Measurements from ENCODE around the gene CASTOR1. TPM values are rescaled to one million over a fixed set of nuclear protein-coding genes. Genes with fewer than 3 reads are reported as not detected.

CASTOR1 gene
- polyA plus RNA-seq, 1 of the 3 experiments (the other 2 are of a cell fraction) = 14.4 TPM

DNA sequence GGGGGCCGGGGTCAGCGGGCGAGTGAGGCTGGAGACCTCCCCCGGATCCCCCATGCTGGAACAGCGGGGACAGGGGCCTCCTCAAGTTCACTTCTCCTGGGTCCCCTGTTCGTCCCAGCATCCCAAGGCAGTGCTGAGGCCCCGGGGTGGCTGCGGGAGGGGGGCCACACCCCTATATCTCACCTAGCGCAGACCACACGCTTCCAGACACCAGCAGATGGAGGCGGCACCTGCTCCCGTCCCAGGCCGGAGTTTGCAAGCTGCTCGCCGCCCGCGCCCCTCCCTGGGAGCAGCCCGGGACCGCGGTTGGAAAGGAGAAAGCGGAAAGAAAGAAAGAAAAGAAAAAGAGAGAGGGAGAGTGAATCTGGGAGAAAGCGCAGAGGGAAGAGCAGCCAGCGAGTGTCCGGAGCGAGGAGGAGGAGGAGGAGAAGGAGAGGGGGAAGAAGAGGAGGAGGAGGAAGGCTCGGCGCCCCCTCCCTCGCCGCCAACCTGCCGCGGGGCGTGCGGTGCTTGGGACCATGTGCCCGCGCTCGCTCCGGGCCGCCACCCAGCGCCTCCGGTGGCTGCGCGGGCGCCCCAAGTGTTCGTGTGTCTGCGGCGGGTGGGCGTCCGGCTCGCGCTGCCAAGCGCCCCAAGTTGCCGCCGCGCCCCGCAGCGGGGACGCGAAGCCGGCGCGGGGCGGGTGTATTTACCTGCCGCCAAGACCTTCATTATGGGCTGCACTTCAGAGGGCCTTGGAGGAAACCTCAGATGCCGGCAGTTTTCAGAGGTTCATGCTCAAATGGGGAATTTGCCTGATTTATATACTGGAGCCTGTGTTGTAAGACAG lies 43.1 kb downstream of the CASTOR1 start, which contains the start of gene LIF (continued):
- TF ChIP-seq FOSL2 (IDR thresholded peaks at IDR 0.05; ENCODE audit: borderline replicate concordance, low read depth) (no peak), RAD21 (IDR thresholded peaks at IDR 0.05; ENCODE audit: low read length) (no peak), FOXM1 (IDR thresholded peaks at IDR 0.05; ENCODE audit: low read depth) (no peak), TEAD4 (IDR thresholded peaks at IDR 0.05; ENCODE audit: borderline replicate concordance, insufficient read depth) (no peak), POLR2AphosphoS5 (IDR thresholded peaks at IDR 0.05; ENCODE audit: low read depth, low read length) (peak; percentile 22; the same call in 1 of the 2 replicates), SMC3 (IDR thresholded peaks at IDR 0.05; ENCODE audit: low read depth, low read length) (no peak), NFIC (IDR thresholded peaks at IDR 0.05; ENCODE audit: borderline replicate concordance) (no peak), RFX5 (IDR thresholded peaks at IDR 0.05; ENCODE audit: low read length) (no peak)
- TF ChIP-seq, protein P1, sequence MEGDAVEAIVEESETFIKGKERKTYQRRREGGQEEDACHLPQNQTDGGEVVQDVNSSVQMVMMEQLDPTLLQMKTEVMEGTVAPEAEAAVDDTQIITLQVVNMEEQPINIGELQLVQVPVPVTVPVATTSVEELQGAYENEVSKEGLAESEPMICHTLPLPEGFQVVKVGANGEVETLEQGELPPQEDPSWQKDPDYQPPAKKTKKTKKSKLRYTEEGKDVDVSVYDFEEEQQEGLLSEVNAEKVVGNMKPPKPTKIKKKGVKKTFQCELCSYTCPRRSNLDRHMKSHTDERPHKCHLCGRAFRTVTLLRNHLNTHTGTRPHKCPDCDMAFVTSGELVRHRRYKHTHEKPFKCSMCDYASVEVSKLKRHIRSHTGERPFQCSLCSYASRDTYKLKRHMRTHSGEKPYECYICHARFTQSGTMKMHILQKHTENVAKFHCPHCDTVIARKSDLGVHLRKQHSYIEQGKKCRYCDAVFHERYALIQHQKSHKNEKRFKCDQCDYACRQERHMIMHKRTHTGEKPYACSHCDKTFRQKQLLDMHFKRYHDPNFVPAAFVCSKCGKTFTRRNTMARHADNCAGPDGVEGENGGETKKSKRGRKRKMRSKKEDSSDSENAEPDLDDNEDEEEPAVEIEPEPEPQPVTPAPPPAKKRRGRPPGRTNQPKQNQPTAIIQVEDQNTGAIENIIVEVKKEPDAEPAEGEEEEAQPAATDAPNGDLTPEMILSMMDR (IDR thresholded peaks at IDR 0.05) = peak; percentile 40
- TF ChIP-seq, protein P2, sequence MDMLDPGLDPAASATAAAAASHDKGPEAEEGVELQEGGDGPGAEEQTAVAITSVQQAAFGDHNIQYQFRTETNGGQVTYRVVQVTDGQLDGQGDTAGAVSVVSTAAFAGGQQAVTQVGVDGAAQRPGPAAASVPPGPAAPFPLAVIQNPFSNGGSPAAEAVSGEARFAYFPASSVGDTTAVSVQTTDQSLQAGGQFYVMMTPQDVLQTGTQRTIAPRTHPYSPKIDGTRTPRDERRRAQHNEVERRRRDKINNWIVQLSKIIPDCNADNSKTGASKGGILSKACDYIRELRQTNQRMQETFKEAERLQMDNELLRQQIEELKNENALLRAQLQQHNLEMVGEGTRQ (IDR thresholded peaks at IDR 0.05; ENCODE audit: borderline replicate concordance, low read depth, low read length) = no peak
- TF ChIP-seq, protein P3, sequence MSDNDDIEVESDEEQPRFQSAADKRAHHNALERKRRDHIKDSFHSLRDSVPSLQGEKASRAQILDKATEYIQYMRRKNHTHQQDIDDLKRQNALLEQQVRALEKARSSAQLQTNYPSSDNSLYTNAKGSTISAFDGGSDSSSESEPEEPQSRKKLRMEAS (IDR thresholded peaks at IDR 0.05; ENCODE audit: low read depth) = peak; percentile 32; the same call in 1 of the 2 replicates

DNA sequence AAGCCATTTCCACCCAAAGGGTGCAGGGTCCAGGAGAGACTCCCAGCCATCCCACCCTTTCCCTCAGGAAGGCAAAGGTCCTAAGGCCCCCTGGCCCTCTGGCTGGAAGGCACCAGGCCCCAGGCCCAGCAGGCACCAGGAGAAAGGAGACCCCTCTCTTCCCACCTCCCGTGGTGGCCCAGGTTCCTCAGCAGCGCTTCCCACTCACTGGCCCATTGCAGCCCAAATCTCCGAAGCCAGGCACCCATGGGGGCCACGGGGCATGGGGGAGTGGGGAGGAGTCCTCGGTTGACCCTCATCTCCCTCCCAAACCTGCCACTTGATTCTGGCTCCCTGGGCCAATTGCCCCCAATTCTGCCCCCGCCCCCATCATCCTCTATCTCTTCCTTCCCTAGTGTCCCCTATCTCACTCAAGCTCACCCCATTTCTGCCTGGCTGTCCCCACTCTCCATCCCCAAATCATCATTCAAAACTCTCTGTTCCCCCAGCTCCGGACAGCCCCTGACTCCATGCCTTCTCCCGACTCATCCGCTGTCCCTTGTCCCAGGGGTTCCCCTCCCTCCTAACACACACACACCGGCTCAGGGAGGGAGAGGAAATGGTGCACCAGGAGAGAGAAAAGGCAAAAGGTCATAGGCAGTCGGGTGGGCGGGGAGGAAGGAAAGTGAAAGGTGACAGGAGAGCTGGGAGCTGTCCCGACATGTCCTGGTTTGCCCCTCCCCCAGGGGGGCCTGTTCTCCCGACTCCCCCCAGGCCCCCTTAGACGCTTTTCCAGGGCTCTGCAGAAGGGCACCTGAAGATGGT lies 43.9 kb downstream of the CASTOR1 start:
- Histone ChIP-seq H3K9ac (peak overlapping the region; percentile 87), H3K79me2 (ENCODE audit: insufficient read depth) (peaks cover 15% of the 10 kb centered on the region; the same call in 1 of the 2 replicates), H2AFZ (ENCODE audit: low read depth) (peak overlapping the region; percentile 98; the same call in 1 of the 2 replicates), H3K4me2 (peak overlapping the region; percentile 96), H3K36me3 (replicated peaks in 1 of 2; ENCODE audit: control insufficient read depth in 1 of 2, insufficient read depth in 2 of 2, low read length in 1 of 2) (peaks cover 0 to 4% of the 10 kb centered on the region in 2 experiments), H3K4me1 (ENCODE audit: control insufficient read depth in 1 of 2, insufficient read depth in 2 of 2, low read depth in 1 of 2, low read length in 1 of 2) (peaks cover 7 to 15% of the 10 kb centered on the region in 2 experiments; a peak in 3 of 4 replicates), H3K27ac (ENCODE audit: low read depth in 2 of 2, low read length in 1 of 2) (no peak overlapping the region), H3K9me3 (no peaks in the 10 kb centered on the region), H3K27me3 (ENCODE audit: insufficient read depth) (no peaks in the 10 kb centered on the region), H3F3A (replicated peaks; ENCODE audit: insufficient read depth) (peaks cover 6% of the 10 kb centered on the region), H3K9me2 (no peaks in the 10 kb centered on the region), H3K4me3 (ENCODE audit: low read depth in 2 of 2, low read length in 1 of 2) (peak overlapping the region; percentile 58 to 74; a peak in 3 of 4 replicates), H4K20me1 (ENCODE audit: insufficient read depth) (no peaks in the 10 kb centered on the region)
- TF ChIP-seq, protein P4, sequence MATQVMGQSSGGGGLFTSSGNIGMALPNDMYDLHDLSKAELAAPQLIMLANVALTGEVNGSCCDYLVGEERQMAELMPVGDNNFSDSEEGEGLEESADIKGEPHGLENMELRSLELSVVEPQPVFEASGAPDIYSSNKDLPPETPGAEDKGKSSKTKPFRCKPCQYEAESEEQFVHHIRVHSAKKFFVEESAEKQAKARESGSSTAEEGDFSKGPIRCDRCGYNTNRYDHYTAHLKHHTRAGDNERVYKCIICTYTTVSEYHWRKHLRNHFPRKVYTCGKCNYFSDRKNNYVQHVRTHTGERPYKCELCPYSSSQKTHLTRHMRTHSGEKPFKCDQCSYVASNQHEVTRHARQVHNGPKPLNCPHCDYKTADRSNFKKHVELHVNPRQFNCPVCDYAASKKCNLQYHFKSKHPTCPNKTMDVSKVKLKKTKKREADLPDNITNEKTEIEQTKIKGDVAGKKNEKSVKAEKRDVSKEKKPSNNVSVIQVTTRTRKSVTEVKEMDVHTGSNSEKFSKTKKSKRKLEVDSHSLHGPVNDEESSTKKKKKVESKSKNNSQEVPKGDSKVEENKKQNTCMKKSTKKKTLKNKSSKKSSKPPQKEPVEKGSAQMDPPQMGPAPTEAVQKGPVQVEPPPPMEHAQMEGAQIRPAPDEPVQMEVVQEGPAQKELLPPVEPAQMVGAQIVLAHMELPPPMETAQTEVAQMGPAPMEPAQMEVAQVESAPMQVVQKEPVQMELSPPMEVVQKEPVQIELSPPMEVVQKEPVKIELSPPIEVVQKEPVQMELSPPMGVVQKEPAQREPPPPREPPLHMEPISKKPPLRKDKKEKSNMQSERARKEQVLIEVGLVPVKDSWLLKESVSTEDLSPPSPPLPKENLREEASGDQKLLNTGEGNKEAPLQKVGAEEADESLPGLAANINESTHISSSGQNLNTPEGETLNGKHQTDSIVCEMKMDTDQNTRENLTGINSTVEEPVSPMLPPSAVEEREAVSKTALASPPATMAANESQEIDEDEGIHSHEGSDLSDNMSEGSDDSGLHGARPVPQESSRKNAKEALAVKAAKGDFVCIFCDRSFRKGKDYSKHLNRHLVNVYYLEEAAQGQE (IDR thresholded peaks at IDR 0.05; ENCODE audit: low read depth, low read length) = peak; percentile 19; the same call in 1 of the 2 replicates
- TF ChIP-seq, protein P5, sequence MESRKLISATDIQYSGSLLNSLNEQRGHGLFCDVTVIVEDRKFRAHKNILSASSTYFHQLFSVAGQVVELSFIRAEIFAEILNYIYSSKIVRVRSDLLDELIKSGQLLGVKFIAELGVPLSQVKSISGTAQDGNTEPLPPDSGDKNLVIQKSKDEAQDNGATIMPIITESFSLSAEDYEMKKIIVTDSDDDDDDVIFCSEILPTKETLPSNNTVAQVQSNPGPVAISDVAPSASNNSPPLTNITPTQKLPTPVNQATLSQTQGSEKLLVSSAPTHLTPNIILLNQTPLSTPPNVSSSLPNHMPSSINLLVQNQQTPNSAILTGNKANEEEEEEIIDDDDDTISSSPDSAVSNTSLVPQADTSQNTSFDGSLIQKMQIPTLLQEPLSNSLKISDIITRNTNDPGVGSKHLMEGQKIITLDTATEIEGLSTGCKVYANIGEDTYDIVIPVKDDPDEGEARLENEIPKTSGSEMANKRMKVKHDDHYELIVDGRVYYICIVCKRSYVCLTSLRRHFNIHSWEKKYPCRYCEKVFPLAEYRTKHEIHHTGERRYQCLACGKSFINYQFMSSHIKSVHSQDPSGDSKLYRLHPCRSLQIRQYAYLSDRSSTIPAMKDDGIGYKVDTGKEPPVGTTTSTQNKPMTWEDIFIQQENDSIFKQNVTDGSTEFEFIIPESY (IDR thresholded peaks at IDR 0.05; ENCODE audit: borderline replicate concordance, low read depth) = no peak
- TF ChIP-seq TEAD4 (IDR thresholded peaks at IDR 0.05; ENCODE audit: borderline replicate concordance, insufficient read depth) (no peak), JUND (IDR thresholded peaks at IDR 0.05) (no peak)
- TF ChIP-seq, protein P6, sequence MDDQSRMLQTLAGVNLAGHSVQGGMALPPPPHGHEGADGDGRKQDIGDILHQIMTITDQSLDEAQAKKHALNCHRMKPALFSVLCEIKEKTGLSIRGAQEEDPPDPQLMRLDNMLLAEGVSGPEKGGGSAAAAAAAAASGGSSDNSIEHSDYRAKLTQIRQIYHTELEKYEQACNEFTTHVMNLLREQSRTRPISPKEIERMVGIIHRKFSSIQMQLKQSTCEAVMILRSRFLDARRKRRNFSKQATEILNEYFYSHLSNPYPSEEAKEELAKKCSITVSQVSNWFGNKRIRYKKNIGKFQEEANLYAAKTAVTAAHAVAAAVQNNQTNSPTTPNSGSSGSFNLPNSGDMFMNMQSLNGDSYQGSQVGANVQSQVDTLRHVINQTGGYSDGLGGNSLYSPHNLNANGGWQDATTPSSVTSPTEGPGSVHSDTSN (IDR thresholded peaks at IDR 0.05) = no peak
- CTCF ChIA-PET = interaction anchor here (1.0 to 2.3 kb wide), 4 partner anchors 10 to 137 kb away, joined by 3 to 10 read pairs (median 8); no protein-coding TSS in a partner anchor
- POLR2A ChIA-PET = no interaction called here
- 64% methylated on average over 11 of the region's 15 CpGs for WGBS (ENCODE audit: low lambda C conversion rate)
- no peak for DNase-seq

Measured in SK-N-SH (cell line).